Naive thymus-derived CD4-positive, alpha-beta T cell (primary cell): Measurements from ENCODE around the gene TMEM240. TPM values are rescaled to one million over a fixed set of nuclear protein-coding genes. Genes with fewer than 3 reads are reported as not detected.
"Not testable (repeated sequence)": the region's sequence is repeated elsewhere in the genome, so short reads cannot be mapped to it uniquely, and the experiment has no call there.

Experiments
- ATAC-seq: fragments of 150-1000 bp; cut with Tn5 transposase; 2 replicates; pipeline ENCODE4 v1.10.0; 2021; ENCODE audit warnings: mild to moderate bottlenecking, moderate library complexity
- CTCF ChIA-PET: fragments of 350-600 bp; sonication (Branson Sonifier 250); formaldehyde crosslinking; loops from one replicate; lab custom pipeline; 2021; ENCODE audit warnings: antibody characterized with exemption; lab: Charles Lee
- POLR2A ChIA-PET: fragments of 350-600 bp; sonication (Branson Sonifier 250); formaldehyde crosslinking; loops from one replicate; lab custom pipeline; 2021; ENCODE audit warnings: antibody characterized with exemption, inconsistent platforms; lab: Charles Lee
- DNase-seq, 9 donors: peaks; one replicate each; pipeline versions ENCODE4 v3.0.0 to v3.0.0-alpha.2; 2020 to 2022; ENCODE audit warnings: mixed read lengths in 1 of 9
- H3K27ac ChIP-seq: one replicate; pipeline ENCODE4 v1.7.0; 2013; ENCODE audit warnings: mild to moderate bottlenecking, low read depth, low read length, moderate library complexity
- H3K27me3 ChIP-seq, 2 donors: one replicate each; pipeline ENCODE4 v1.7.0; 2013; ENCODE audit warnings: low read length in 2 of 2, mild to moderate bottlenecking in 2 of 2, moderate library complexity in 2 of 2; ENCODE audit not compliant: control insufficient read depth in 2 of 2, insufficient read depth in 2 of 2
- H3K36me3 ChIP-seq, 3 experiments: 1 replicate in 2 of 3; 2 replicates in 1 of 3; pipeline ENCODE4 v1.7.0; 2013; ENCODE audit warnings: low read length in 3 of 3, mild to moderate bottlenecking in 3 of 3, moderate library complexity in 1 of 3; ENCODE audit not compliant: insufficient read depth in 3 of 3, control insufficient read depth in 2 of 3
- H3K4me1 ChIP-seq, 2 donors: one replicate each; pipeline ENCODE4 v1.7.0; 2013; ENCODE audit warnings: low read length in 2 of 2, mild to moderate bottlenecking in 2 of 2, moderate library complexity in 1 of 2; ENCODE audit not compliant: control insufficient read depth in 2 of 2, insufficient read depth in 2 of 2
- H3K4me3 ChIP-seq: 2 replicates; pipeline ENCODE4 v1.7.0; 2013; ENCODE audit warnings: mild to moderate bottlenecking, low read length
- H3K9me3 ChIP-seq, 3 experiments: 1 replicate in 2 of 3; 2 replicates in 1 of 3; pipeline ENCODE4 v1.7.0; 2013; ENCODE audit warnings: low read length in 3 of 3; ENCODE audit not compliant: control insufficient read depth in 2 of 3
- H3K27ac Mint-ChIP-seq, 9 donors: one replicate each; pipeline ENCODE4 v1.8.0; 2020 to 2022; ENCODE audit warnings: mixed read lengths in 9 of 9, mild to moderate bottlenecking in 8 of 9, moderate library complexity in 5 of 9, inconsistent platforms in 2 of 9
- H3K27me3 Mint-ChIP-seq, 5 donors: one replicate each; pipeline ENCODE4 v1.8.0; 2021 to 2022; ENCODE audit warnings: mixed read lengths in 5 of 5, mild to moderate bottlenecking in 1 of 5
- H3K36me3 Mint-ChIP-seq, 5 donors: one replicate each; pipeline ENCODE4 v1.8.0; 2020 to 2022; ENCODE audit warnings: mixed read lengths in 5 of 5, mild to moderate bottlenecking in 3 of 5, inconsistent platforms in 1 of 5
- H3K4me1 Mint-ChIP-seq, 7 donors: one replicate each; pipeline ENCODE4 v1.8.0; 2020 to 2022; ENCODE audit warnings: mixed read lengths in 7 of 7, mild to moderate bottlenecking in 3 of 7, inconsistent platforms in 1 of 7
- H3K4me3 Mint-ChIP-seq, 10 donors: one replicate each; pipeline ENCODE4 v1.8.0; 2020 to 2022; ENCODE audit warnings: mild to moderate bottlenecking in 10 of 10, mixed read lengths in 10 of 10, moderate library complexity in 6 of 10, inconsistent platforms in 2 of 10
- H3K9me3 Mint-ChIP-seq, 11 donors: one replicate each; pipeline ENCODE4 v1.8.0; 2020 to 2022; ENCODE audit warnings: mixed read lengths in 11 of 11, mild to moderate bottlenecking in 4 of 11, inconsistent platforms in 1 of 11, moderate library complexity in 1 of 11
- intact Hi-C, 2 donors: fragments of 100-400 bp; cut with micrococcal nuclease; formaldehyde crosslinking; loops; one replicate each; pipeline ENCODE4 v1.15.1; 2023
- polyA plus RNA-seq, 2 donors: library from polyadenylated mRNA; unstranded; fragments of 300-500 nt; fragmentation: Illumina TruSeq; gene quantifications; one replicate each; pipeline ENCODE4 v1.2.3, GENCODE V29; 2021
- total RNA-seq, 6 experiments: library from RNA in 5 of 6; stranded (reverse) in 5 of 6; gene quantifications; 1 replicate in 5 of 6; 2 replicates in 1 of 6; pipeline ENCODE4 v1.2.3 and lab custom pipeline; 2021 to 2026

Gene TMEM240
- total and polyA plus RNA-seq, 7 experiments from 2014 or later = 0.66 to 2.8 (median 1.1) TPM; not detected in 2

DNA sequence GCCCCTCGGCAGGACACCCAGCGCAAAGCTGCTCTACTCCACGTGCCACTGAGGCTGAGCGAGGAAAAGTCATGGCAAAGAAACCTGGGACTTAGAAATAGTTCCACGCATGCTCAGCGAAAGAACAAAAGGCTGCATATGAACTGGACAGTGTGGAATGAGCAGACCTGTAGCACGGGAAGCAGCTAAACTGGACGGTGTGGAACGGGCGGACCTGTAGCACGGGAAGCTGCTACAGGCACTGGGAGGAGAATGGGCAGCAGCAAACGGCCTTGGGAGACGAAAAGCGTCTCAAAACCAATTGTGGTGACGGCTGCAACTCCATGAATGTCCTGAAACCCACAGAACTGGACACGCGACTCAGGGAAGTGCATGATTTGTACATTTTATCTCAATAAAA lies 18.6 kb upstream of the TMEM240 start:
- peak overlapping the region in 3 of 9 donors; percentile 21 to 67 (median 43) for H3K27ac Mint-ChIP-seq
- no peak overlapping the region for H3K4me3 Mint-ChIP-seq
- ATAC-seq (no peak), DNase-seq (no peak)
- Histone ChIP-seq H3K4me3 (no peak overlapping the region), H3K36me3 (peaks cover 2 to 40% (median 15%) of the 10 kb centered on the region in 3 experiments), H3K27me3 (no peaks in the 10 kb centered on the region), H3K27ac (no peak overlapping the region), H3K4me1 (no peaks in the 10 kb centered on the region), H3K9me3 (no peaks in the 10 kb centered on the region)
- H3K27me3 Mint-ChIP-seq = no peaks in the 10 kb centered on the region
- ChIA-PET POLR2A (interaction anchor here (0.5 to 1.8 kb wide), 4 partner anchors 12 to 80 kb away, joined by 3 to 4 read pairs (median 4); partner anchors contain the start of gene MIB2), CTCF (no interaction called here)
- peaks cover 4 to 14% (median 5%) of the 10 kb centered on the region in 5 donors for H3K36me3 Mint-ChIP-seq
- no peaks in the 10 kb centered on the region for H3K9me3 Mint-ChIP-seq
- intact Hi-C loops = no loop called here
- H3K4me1 Mint-ChIP-seq = peaks cover 0 to 14% (median 0%) of the 10 kb centered on the region in 7 donors

DNA sequence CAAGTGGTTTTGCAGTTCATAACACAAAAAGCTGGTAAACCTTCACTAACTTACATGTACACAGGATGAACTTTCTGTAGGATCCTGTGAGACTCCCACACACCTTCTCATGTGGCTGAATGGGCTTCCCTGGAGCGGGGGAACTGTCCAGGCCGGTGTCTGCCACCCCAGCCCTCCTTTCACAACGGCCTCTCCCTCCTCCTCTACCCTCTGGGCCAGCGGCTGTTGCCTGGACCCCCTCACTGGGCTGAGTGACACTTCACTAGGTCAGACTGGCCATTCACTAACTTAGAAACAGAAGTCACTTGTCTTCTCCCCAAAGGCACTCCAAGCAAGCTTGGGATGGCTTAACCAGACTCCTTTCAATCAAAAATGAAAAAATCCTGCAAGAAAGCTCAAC lies 18.2 kb upstream of the TMEM240 start:
- Mint-ChIP-seq H3K4me1 (peaks cover 0 to 14% (median 0%) of the 10 kb centered on the region in 7 donors), H3K36me3 (peaks cover 0 to 10% (median under 1%) of the 10 kb centered on the region in 5 donors), H3K4me3 (no peak overlapping the region), H3K9me3 (no peaks in the 10 kb centered on the region), H3K27ac (peak overlapping the region in 5 of 9 donors; percentile 21 to 79 (median 43)), H3K27me3 (no peaks in the 10 kb centered on the region)
- Histone ChIP-seq H3K4me3 (no peak overlapping the region), H3K27me3 (no peaks in the 10 kb centered on the region), H3K4me1 (no peaks in the 10 kb centered on the region), H3K9me3 (no peaks in the 10 kb centered on the region), H3K36me3 (peaks cover 0 to 36% (median 15%) of the 10 kb centered on the region in 3 experiments), H3K27ac (no peak overlapping the region)
- ChIA-PET POLR2A (interaction anchor here (1.1 to 1.8 kb wide), 3 partner anchors 11 to 57 kb away, joined by 3 to 4 read pairs (median 4); partner anchors contain the start of gene MIB2), CTCF (interaction anchor here (0.7 kb wide), 1 partner anchor 12 kb away, joined by 3 read pairs; no protein-coding TSS in a partner anchor)
- intact Hi-C loops = no loop called here
- DNase-seq (no peak), ATAC-seq (no peak)

DNA sequence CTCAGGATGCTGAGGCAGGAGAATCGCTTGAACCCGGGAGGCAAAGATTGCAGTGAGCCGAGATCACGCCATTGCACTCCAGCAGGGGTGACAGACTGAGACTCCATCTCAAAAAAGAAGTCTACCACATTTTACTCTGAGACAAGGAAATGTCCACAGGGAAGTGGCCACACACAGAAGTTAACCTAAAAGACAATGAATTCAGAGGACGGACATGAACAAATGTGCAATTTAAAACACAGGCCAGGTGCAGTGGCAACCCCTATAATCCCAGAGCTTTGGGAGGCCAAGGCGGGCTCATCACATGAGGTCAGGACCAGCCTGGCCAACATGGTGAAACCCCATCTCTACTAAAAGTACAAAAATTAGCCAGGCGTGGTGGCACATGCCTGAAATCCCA lies 17.3 kb upstream of the TMEM240 start:
- intact Hi-C loops, H3K36me3 Mint-ChIP-seq, CTCF ChIA-PET, H3K4me3 Mint-ChIP-seq, H3K9me3 ChIP-seq, H3K27ac ChIP-seq, ATAC-seq, H3K27me3 Mint-ChIP-seq, H3K4me1 ChIP-seq, H3K9me3 Mint-ChIP-seq, H3K4me3 ChIP-seq, H3K27me3 ChIP-seq, DNase-seq, POLR2A ChIA-PET: not testable (repeated sequence)
- peaks cover 0 to 27% (median 11%) of the 10 kb centered on the region in 3 experiments for H3K36me3 ChIP-seq
- Mint-ChIP-seq H3K27ac (peak overlapping the region in 1 of 9 donors; percentile 32), H3K4me1 (peaks cover 0 to 12% (median 0%) of the 10 kb centered on the region in 7 donors)

DNA sequence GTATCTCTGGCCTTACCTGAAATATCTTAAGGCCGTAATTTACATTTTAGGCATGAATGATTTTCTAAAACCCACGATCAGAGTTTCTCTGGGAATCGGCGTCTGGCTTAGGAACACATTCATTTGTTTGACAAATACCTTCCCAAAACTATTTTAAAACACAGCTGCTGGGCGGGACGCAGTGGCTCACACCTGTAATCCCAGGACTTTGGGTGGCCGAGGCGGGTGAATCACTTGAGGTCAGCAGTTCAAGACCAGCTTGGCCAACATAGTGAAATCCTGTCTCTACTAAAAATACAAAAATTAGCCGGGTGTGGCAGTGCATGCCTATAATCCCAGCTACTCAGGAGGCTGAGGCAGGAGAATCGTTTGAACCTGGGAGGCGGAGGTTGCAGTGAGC lies 16.5 kb upstream of the TMEM240 start:
- H3K27me3 ChIP-seq, H3K4me1 ChIP-seq, ATAC-seq, DNase-seq, H3K4me3 ChIP-seq, H3K36me3 Mint-ChIP-seq, H3K9me3 ChIP-seq, H3K27ac ChIP-seq, intact Hi-C loops, H3K9me3 Mint-ChIP-seq, H3K4me3 Mint-ChIP-seq, H3K27me3 Mint-ChIP-seq: not testable (repeated sequence)
- Mint-ChIP-seq H3K27ac (peak overlapping the region in 1 of 9 donors; percentile 32), H3K4me1 (peaks cover 0 to 11% (median 0%) of the 10 kb centered on the region in 7 donors)
- H3K36me3 ChIP-seq = peaks cover 0 to 21% (median 6%) of the 10 kb centered on the region in 3 experiments
- ChIA-PET CTCF (interaction anchor here (0.7 kb wide), 1 partner anchor 1978 kb away, joined by 3 read pairs; no protein-coding TSS in a partner anchor), POLR2A (interaction anchor here (0.6 to 0.8 kb wide), 2 partner anchors 13 to 21 kb away, joined by 3 to 6 read pairs; no protein-coding TSS in a partner anchor)

DNA sequence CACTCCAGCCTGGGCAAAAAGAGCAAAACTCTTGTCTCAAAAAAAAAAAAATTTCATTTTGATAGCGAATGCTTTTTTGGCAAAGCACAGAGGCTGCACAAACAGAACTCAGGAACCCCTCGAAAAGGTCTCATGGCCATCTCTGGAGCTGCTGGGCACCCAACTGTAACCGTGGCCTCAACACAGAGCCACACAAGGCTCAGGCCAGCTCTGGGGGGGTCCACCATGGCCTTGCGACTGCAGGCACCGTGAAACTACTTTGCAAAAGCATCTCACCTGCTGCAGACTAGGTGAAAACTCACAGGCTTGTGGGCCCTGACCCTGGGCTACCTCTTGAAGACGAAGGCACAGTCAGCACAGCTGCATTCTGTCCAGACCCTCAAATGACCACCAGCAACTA lies 16.1 kb upstream of the TMEM240 start:
- no peaks in the 10 kb centered on the region for H3K27me3 ChIP-seq
- H3K9me3 ChIP-seq = no peaks in the 10 kb centered on the region
- H3K36me3 ChIP-seq = peaks cover 0 to 21% (median 1%) of the 10 kb centered on the region in 3 experiments
- ChIA-PET POLR2A (interaction anchor here (0.8 kb wide), 1 partner anchor 14 kb away, joined by 3 read pairs; no protein-coding TSS in a partner anchor), CTCF (interaction anchor here (0.7 to 0.9 kb wide), 2 partner anchors 10 to 1978 kb away, joined by 3 read pairs; no protein-coding TSS in a partner anchor)
- no peak for ATAC-seq
- H3K4me1 ChIP-seq = no peaks in the 10 kb centered on the region
- H3K9me3 Mint-ChIP-seq = no peaks in the 10 kb centered on the region
- no peak for DNase-seq
- intact Hi-C loops = no loop called here
- no peaks in the 10 kb centered on the region for H3K27me3 Mint-ChIP-seq
- peaks cover 0 to 9% (median 0%) of the 10 kb centered on the region in 7 donors for H3K4me1 Mint-ChIP-seq
- no peak overlapping the region for H3K27ac Mint-ChIP-seq
- H3K27ac ChIP-seq = no peak overlapping the region
- no peak overlapping the region for H3K4me3 Mint-ChIP-seq
- no peak overlapping the region for H3K4me3 ChIP-seq
- peaks cover 0 to 2% (median 0%) of the 10 kb centered on the region in 5 donors for H3K36me3 Mint-ChIP-seq

DNA sequence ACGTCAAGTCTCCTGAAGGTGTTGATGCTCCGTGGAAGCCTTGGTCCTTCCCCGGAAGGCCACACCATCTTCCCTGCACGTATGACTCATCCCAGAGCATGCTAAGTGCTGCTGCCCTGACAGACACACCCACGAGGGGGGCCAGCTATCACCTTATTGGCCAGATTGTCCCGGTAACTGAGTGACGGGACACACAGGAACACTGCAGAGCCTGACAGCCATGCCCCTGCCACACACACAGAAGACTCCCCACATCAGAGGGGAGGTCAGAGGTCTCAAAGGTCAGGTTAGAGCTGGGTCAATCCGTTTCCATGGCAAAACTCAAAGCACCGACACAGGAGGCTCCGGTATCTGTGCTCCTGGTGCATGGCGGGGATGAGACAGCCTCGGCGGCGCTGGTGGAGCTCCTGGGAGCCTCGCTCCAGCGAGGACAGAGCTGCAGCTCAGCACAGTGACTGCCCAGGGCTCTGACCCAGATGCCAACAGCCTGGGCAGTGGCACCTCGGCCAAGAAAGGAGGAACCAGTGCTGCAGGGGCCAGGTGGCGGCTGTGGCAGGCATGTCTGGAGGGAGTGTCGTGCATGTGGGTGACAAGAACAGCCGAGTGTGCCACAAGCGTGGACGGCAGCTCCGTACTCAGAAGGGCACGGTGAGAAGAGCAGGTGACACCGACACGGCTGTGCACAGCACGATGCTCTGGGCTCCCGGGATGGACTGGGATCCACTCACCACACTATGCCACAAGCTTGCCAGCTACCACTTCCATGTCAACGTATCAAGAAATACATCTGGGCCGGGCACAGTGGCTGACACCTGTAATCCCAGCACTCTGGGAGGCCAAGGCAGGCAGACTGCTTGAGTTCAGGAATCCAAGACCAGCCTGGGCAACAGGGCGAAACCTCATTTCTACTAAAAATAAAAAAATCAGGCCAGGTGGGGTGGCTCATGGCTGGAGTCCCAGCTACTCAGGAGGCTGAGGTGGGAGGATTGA lies 14.8 kb upstream of the TMEM240 start:
- ATAC-seq (no peak), DNase-seq (no peak)
- ChIA-PET POLR2A (no interaction called here), CTCF (interaction anchor here (0.6 to 0.9 kb wide), 3 partner anchors 9 to 287 kb away, joined by 3 to 4 read pairs (median 3); no protein-coding TSS in a partner anchor)
- H3K27me3 Mint-ChIP-seq = no peaks in the 10 kb centered on the region
- H3K4me1 Mint-ChIP-seq = peaks cover 0 to 9% (median 0%) of the 10 kb centered on the region in 7 donors
- Histone ChIP-seq H3K27ac (no peak overlapping the region), H3K27me3 (no peaks in the 10 kb centered on the region), H3K9me3 (no peaks in the 10 kb centered on the region), H3K4me3 (no peak overlapping the region), H3K4me1 (no peaks in the 10 kb centered on the region), H3K36me3 (peaks cover 0 to 10% (median 0%) of the 10 kb centered on the region in 3 experiments)
- H3K9me3 Mint-ChIP-seq = no peaks in the 10 kb centered on the region
- no peaks in the 10 kb centered on the region for H3K36me3 Mint-ChIP-seq
- intact Hi-C loops = no loop called here
- no peak overlapping the region for H3K4me3 Mint-ChIP-seq
- H3K27ac Mint-ChIP-seq = peak overlapping the region in 2 of 9 donors; percentile 38 to 43
